GM23338 (cell line): ENCODE data around the gene RWDD4. TPM values are rescaled to one million over a fixed set of nuclear protein-coding genes. Genes with fewer than 3 reads are reported as not detected.
A peak's percentile ranks its signal among the peaks of the same experiment; 100 is the strongest.

Source experiments
- ATAC-seq: fragments of 200-7000 bp; cut with Tn5 transposase; 3 replicates; pipeline ENCODE4 v1.9.1; 2020
- DNase-seq: peaks from one replicate; pipeline ENCODE4 v3.0.0-alpha.2; 2015; ENCODE audit warnings: low spot score
- H2AFZ ChIP-seq: fragments of 200-600 bp; sonication (generic); 2 replicates; pipeline ENCODE4 v1.8.0; 2016; ENCODE audit warnings: antibody characterized with exemption, mild to moderate bottlenecking, moderate library complexity
- H3F3A ChIP-seq: fragments of 200-600 bp; sonication (generic); replicated peaks from 2 replicates; pipeline ENCODE4 v1.8.0; 2017; ENCODE audit warnings: antibody characterized with exemption, mixed run types, low read depth
- H3K27ac ChIP-seq: fragments of 200-600 bp; sonication (generic); 2 replicates; pipeline ENCODE4 v1.6.1; 2016; ENCODE audit warnings: low read depth
- H3K27me3 ChIP-seq: fragments of 200-600 bp; sonication (generic); 2 replicates; pipeline ENCODE4 v1.8.0; 2016; ENCODE audit warnings: mild to moderate bottlenecking, mixed run types, moderate library complexity; ENCODE audit not compliant: insufficient read depth
- H3K36me3 ChIP-seq: fragments of 200-600 bp; sonication (generic); 2 replicates; pipeline ENCODE4 v1.8.0; 2016; ENCODE audit warnings: mild to moderate bottlenecking; ENCODE audit not compliant: insufficient read depth
- H3K4me1 ChIP-seq: fragments of 200-600 bp; sonication (generic); 2 replicates; pipeline ENCODE4 v1.8.0; 2016; ENCODE audit warnings: mild to moderate bottlenecking, moderate library complexity; ENCODE audit not compliant: insufficient read depth
- H3K4me2 ChIP-seq: fragments of 200-600 bp; sonication (generic); 2 replicates; pipeline ENCODE4 v1.7.1; 2017; ENCODE audit warnings: mixed run types
- H3K4me3 ChIP-seq: fragments of 200-600 bp; sonication (generic); 2 replicates; pipeline ENCODE4 v1.6.1; 2016; ENCODE audit warnings: mixed run types
- H3K79me2 ChIP-seq: fragments of 200-600 bp; sonication (generic); replicated peaks from 2 replicates; pipeline ENCODE4 v1.8.0; 2017; ENCODE audit warnings: mild to moderate bottlenecking; ENCODE audit not compliant: insufficient read depth
- H3K9me2 ChIP-seq: fragments of 200-600 bp; sonication (generic); 2 replicates; pipeline ENCODE4 v1.8.0; 2017; ENCODE audit not compliant: insufficient read depth
- H4K20me1 ChIP-seq: fragments of 200-600 bp; sonication (generic); replicated peaks from 2 replicates; pipeline ENCODE4 v1.8.0; 2017; ENCODE audit warnings: mild to moderate bottlenecking; ENCODE audit not compliant: insufficient read depth
- H3K27ac Mint-ChIP-seq: 2 replicates; pipeline ENCODE4 v1.8.0; 2020; ENCODE audit warnings: inconsistent platforms, mild to moderate bottlenecking, moderate library complexity, mixed read lengths
- H3K27me3 Mint-ChIP-seq: 3 replicates; pipeline ENCODE4 v1.8.0; 2022; ENCODE audit warnings: low read depth, mild to moderate bottlenecking, moderate library complexity, mixed read lengths, inconsistent platforms; ENCODE audit not compliant: insufficient read depth, poor library complexity
- H3K36me3 Mint-ChIP-seq: 3 replicates; pipeline ENCODE4 v1.8.0; 2021; ENCODE audit warnings: low read depth, mild to moderate bottlenecking, inconsistent platforms, moderate library complexity, mixed read lengths
- H3K4me1 Mint-ChIP-seq: 3 replicates; pipeline ENCODE4 v1.8.0; 2020; ENCODE audit warnings: mild to moderate bottlenecking, inconsistent platforms, mixed read lengths
- H3K4me3 Mint-ChIP-seq: 3 replicates; pipeline ENCODE4 v1.8.0; 2021; ENCODE audit warnings: moderate library complexity, mild to moderate bottlenecking, inconsistent platforms, mixed read lengths
- H3K9me3 Mint-ChIP-seq: 3 replicates; pipeline ENCODE4 v1.8.0; 2020; ENCODE audit warnings: moderate library complexity, mild to moderate bottlenecking, inconsistent platforms, mixed read lengths
- EZH2 ChIP-seq: fragments of 200-600 bp; sonication (generic); IDR thresholded peaks from one replicate; pipeline ENCODE4 v1.8.0; 2017; ENCODE audit warnings: antibody characterized with exemption, mild to moderate bottlenecking, low read depth; ENCODE audit not compliant: unreplicated experiment
- JUNB ChIP-seq: IDR thresholded peaks from one replicate; pipeline ENCODE4 v1.6.1; 2016; ENCODE audit warnings: antibody characterized with exemption; ENCODE audit not compliant: unreplicated experiment
- POLR2AphosphoS5 ChIP-seq: IDR thresholded peaks from 2 replicates; pipeline ENCODE4 v1.6.1; 2016; ENCODE audit warnings: antibody characterized with exemption, low read depth
- ZNF114 ChIP-seq: fragments of 250-450 bp; sonication (Bioruptor Pico); IDR thresholded peaks from 2 replicates; pipeline ENCODE4 v1.5.0; 2020; ENCODE audit warnings: mild to moderate bottlenecking, moderate library complexity
- ZNF462 ChIP-seq: fragments of 250-450 bp; sonication (Bioruptor Pico); IDR thresholded peaks from 2 replicates; pipeline ENCODE4 v1.5.0; 2020; ENCODE audit warnings: mild to moderate bottlenecking, moderate library complexity
- polyA plus RNA-seq: library from polyadenylated mRNA; unstranded; fragments of >200 nt; fragmentation: Nextera tagmentation; extraction: Ambion mirVana; gene quantifications from 2 replicates; pipeline ENCODE4 v1.2.1, GENCODE V29; 2016
- total RNA-seq: library from RNA; depleted of rRNA; stranded (reverse); fragments of >200 nt; shearing (Covaris generic); gene quantifications from 2 replicates; pipeline ENCODE4 v1.2.3, GENCODE V29; 2014

The RWDD4 gene
- total and polyA plus RNA-seq, 2 experiments from 2014 or later = 22.4 to 28.9 TPM

DNA sequence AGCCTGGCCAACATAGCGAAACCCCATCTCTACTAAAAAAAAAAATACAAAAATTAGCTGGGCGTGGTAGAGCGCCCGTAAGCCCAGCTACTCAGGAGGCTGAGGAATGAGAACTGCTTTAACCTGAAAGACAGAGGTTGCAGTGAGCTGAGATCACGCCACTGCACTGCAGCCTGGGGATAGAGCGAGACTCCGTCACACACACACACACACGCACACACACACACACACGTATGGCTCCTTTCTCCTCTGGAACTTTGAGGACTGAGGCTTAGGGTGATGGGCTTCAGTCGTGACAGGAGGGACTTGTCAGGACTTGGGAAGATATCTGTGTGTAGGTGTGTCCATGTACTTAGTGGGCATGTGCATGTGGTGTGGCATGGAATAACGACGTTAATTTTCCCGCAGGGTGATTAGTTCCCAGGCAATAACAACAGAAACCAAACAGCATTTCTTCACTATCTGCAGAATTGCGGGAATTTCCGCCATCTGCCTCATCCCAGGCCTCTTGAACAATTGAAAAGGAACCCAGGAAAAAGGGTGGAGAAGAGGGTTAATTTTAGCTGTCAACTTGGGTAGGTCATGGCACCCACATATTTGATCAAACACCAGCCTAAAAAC is 47.7 kb downstream of the RWDD4 start:
- Histone ChIP-seq H2AFZ (peak overlapping the region; percentile 66; the same call in 1 of the 2 replicates), H4K20me1 (no peaks in the 10 kb centered on the region), H3K9me2 (no peaks in the 10 kb centered on the region), H3F3A (no peaks in the 10 kb centered on the region), H3K4me3 (no peak overlapping the region), H3K4me2 (no peak overlapping the region), H3K27me3 (no peaks in the 10 kb centered on the region), H3K36me3 (no peaks in the 10 kb centered on the region), H3K27ac (no peak overlapping the region), H3K79me2 (no peaks in the 10 kb centered on the region), H3K4me1 (no peaks in the 10 kb centered on the region)
- H3K36me3 Mint-ChIP-seq = no peaks in the 10 kb centered on the region
- TF ChIP-seq ZNF462 = no peak
- TF ChIP-seq POLR2AphosphoS5 = no peak
- TF ChIP-seq ZNF114 = no peak
- TF ChIP-seq EZH2 = no peak
- no peaks in the 10 kb centered on the region for H3K9me3 Mint-ChIP-seq
- no peak overlapping the region for H3K4me3 Mint-ChIP-seq
- H3K27ac Mint-ChIP-seq = no peak overlapping the region
- H3K4me1 Mint-ChIP-seq = no peaks in the 10 kb centered on the region; the same call in 1 of the 3 replicates
- DNase-seq (peak; percentile 14), ATAC-seq (no peak)
- peaks cover 2% of the 10 kb centered on the region for H3K27me3 Mint-ChIP-seq

GRCh38 chr4:183610613-183611012 is 48.4 kb downstream of the RWDD4 start:
- Histone ChIP-seq H3K4me3 (no peak overlapping the region), H3K9me2 (no peaks in the 10 kb centered on the region), H3K4me2 (no peak overlapping the region), H3K4me1 (no peaks in the 10 kb centered on the region), H4K20me1 (no peaks in the 10 kb centered on the region), H3K79me2 (no peaks in the 10 kb centered on the region), H3F3A (no peaks in the 10 kb centered on the region), H3K36me3 (no peaks in the 10 kb centered on the region), H3K27me3 (no peaks in the 10 kb centered on the region), H3K27ac (no peak overlapping the region), H2AFZ (0 out of 2 replicates have a peak overlapping the region, but pooled peaks have one; percentile 56)
- H3K4me1 Mint-ChIP-seq = no peaks in the 10 kb centered on the region; the same call in 1 of the 3 replicates
- TF ChIP-seq ZNF114 (no peak), JUNB (no peak)
- ATAC-seq = no peak
- no peak overlapping the region for H3K27ac Mint-ChIP-seq
- DNase-seq = no peak
- no peaks in the 10 kb centered on the region for H3K36me3 Mint-ChIP-seq
- H3K9me3 Mint-ChIP-seq = no peaks in the 10 kb centered on the region
- no peak overlapping the region for H3K4me3 Mint-ChIP-seq
- H3K27me3 Mint-ChIP-seq = peaks cover 2% of the 10 kb centered on the region
